DMS153 treated with DMSO at 0.1 percent for 48 hours (cell line): ENCODE data around the gene LAMTOR2.
"Not testable (repeated sequence)": the region's sequence is repeated elsewhere in the genome, so short reads cannot be mapped to it uniquely, and the experiment has no call there.

Source experiments
- DNase-seq: peaks from one replicate; lab custom pipeline; 2025; ENCODE audit not compliant: unreplicated experiment; lab: John Stamatoyannopoulos, UW

Gene LAMTOR2

DNA sequence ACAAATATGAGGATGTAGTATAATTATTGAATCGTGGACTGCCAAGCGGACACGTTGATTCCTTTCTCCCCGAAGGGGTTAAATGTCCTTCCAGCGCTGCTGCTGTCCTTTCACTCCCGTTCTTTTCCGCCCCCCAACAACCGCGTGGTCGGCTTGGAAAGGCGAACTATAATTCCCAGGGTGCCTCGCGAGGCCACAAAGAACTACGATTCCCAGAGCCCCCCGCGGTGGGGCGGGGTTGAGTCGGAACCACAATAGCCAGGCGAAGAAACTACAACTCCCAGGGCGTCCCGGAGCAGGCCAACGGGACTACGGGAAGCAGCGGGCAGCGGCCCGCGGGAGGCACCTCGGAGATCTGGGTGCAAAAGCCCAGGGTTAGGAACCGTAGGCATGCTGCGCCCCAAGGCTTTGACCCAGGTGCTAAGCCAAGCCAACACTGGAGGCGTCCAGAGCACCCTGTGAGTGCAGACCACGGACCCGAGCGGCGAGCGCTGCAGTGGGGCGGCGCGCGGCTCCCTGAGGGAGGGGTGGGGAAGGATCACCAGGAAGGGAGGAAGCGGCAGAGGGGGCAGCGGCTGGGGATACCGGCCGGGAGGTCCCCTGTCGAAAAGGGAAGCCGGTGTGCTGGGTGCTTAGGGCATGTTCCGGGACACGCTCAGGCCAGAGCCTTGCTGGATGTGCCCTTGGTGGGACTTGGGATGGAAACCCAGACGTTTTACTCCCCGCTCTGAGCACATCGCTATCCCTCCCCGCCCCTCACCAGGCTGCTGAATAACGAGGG lies at the start of gene LAMTOR2:
Gene LAMTOR2 (plus strand): TSS at position 283 of the 781 bp plus-strand sequence. CDS start 108 bp downstream, at position 391.
- peak; percentile 99 for DNase-seq

DNA sequence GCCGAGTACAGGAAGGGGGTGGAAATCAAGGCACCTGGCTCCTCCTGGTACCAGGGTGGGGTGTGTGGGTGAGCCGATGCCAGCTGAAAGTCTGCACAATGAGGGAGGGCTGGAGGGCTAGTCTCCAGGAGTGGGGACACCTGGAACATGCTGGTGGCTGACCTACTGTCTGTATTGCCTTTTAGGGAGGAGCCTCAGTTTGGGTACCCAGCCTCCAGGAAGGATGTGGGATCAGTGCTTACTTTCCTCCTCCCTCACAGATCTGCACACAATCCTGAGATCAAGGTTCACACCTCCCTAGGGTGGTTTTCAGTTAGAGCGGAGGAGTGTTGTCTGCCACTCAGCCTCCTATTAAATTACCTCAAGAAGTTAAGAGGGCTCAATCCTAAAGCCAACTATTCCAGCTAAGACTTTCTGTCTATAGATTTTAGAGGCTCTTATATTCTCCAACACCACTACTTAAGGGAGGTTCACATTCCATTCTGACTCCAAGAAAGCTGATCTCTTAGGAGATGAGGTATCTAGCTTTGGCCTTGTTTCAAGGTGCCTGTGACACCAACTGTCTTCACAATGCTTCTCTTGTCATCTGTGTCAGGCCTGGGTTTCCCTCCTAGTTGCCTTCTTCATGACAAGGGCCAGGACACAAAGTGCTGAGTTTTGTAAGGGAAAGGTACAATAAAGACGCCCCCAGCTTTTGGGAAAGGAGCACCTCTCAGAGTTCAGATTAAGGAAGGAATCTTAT lies 49.6 kb upstream of the LAMTOR2 start:
- no peak for DNase-seq

DNA sequence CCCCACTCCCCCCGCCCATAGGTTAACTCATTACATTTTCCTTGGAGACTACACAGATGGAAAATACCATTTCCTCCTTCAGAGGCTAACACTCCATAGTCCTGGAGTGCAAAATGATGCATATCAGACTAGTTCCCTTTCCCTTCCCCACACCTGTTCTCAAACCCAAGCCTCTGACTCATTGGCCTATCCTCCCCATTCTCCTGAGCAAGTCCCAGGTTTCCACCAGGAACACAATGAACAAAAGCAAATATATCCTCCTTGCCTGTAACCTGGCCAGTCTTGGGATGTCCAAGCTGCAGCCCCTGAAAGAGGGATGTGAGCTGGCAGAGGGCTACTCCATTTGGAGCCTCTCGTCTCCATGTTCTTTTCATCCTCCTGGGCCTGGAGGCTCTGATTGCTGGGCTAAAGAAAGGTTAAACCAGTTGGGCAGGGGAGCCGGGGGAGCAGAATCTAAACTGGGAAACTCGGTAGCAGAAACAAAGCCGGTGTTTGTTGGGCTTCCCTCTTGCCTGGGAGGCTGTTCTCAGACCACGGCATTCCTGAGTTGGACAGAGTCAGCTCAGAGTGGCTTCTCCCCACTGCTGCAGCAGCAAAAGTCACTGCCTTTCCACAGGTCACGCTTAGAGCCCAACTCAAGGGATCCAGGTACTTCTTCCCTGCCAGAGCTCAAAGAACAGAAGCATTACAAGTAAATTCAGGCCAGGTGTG lies 47.8 kb upstream of the LAMTOR2 start:
- no peak for DNase-seq

DNA sequence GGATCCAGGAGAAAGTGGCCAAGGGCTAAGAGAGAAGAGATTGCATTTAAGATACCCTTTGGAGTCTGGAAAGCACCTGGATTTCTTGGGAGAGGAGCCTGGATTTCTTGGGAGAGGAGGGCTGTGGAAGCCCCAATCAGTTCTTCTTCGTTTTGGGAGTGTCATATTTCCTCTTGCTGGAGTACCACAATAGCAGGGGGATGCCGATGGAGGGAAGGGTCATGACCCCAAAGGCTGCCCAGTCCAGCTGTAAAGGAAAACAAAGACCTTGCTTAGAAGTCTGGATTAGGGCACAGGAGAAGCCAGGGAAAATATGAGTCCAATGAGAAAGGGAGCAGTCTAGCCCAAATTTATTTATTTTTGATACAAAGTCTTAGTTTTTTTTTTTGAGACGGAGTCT lies 45.2 kb upstream of the LAMTOR2 start:
- no peak for DNase-seq

DNA sequence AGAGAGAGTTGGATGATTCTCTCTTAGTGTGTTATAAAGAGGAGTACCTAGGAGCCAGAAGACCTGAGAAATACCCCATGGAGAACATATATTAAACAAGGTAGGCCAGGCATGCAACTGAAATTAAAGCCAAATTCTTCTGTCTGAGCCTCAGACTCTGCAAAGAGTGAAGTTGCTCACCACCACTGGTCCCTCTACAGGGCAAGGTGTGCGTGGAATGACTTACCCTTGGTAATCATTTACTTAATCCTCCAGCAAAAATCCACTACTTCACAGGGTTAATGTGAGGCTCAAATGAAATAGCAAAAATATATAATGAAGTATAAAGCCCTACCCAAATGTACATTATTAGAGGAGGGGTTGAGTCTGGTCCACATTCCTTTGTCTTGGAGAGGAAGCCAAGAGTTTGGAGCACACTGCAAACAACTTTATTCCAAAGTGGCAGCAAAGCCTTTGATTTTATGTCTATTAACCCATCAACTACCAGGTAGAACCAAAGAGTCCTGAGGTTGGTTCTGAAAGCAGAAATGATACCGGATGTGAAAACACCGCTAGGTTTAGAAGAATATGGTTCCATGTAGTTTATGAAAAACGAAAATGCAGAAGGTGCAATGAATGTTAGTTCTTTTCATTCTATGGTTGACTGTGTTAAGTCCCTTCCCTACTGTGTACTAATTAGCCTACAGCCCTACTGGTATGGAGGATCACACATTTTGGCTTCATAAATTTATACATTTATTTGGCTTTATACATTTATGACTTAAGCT lies 42.3 kb upstream of the LAMTOR2 start:
- DNase-seq: no peak

DNA sequence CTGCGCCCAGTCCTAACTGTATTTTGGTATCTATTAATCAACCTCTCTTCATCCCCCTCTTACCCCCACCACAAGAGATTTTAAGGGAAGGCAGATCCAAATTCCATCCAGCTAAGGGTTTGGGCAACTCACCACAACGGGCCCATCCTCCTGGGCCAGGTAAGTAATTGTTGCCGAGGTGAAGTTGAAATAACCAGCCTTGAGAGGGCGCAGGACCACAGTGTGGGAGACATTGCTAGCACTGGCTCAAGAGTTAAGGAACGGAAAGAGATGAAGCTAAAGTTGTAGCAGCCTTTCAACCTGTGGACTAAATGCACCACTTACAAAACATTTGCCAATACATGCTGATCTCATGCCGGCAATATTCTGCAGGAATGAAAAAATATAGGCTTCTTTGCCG lies 39.8 kb upstream of the LAMTOR2 start:
- DNase-seq: no peak

DNA sequence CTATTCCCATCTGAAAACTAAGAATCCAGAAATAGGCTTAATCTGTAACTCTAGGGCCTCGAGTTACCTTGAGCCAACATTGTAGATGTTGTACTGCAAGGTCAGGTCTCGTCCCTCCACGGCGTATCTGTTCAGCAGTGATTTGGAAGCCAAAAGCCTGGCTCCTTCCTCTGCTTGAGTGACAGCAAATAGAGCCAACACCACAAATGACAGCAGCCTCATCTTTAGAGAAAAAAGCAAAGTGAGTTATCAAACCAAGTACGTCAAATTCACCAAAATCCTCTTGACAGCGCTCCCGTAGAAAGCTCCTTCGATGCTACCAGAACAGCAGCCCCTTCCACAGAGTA lies 34.7 kb upstream of the LAMTOR2 start:
- no peak for DNase-seq

DNA sequence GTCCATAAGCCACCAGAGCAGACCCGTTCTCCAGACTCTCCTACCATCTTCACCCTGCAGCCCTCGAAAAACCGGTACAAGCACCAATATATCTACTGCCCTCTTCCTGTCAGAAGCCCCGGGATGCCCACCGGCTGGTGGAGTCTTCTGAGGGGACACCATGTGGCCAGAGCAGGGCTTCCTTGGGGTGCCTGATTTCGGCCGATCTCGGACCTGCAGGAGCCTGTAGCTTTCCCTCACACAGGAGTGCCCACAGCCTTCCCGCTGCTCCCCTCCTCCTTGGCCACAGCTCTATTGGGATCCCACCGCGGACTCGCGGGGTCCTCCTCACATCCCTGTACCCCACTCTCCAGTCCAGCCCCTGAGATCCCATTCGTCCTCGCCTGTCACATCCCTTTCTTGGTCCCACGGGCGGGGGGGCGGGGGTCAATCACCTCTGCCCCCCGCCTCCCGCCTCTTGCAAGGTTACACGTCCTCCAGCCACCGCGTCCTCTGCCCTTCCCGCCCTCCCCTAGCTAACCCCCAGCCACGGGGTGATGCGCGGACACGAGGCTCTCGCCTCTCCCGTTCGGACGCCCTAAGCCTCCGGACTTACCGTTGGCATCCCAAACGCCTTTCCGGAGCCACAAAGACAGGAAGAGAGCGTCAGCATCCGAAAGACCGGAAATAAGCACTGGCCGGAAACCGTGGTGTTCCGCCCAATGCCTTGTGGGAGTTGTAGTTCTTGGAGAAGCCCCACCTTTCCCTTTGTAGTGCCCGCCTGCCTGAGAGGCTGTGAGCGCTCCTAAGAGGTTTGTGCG lies 34.1 kb upstream of the LAMTOR2 start, which contains the start of gene SSR2:
Gene SSR2 (minus strand): TSS at position 659 of the 800 bp plus-strand sequence. CDS start 784 bp downstream, outside the sequence.
- DNase-seq: peak; percentile 96

DNA sequence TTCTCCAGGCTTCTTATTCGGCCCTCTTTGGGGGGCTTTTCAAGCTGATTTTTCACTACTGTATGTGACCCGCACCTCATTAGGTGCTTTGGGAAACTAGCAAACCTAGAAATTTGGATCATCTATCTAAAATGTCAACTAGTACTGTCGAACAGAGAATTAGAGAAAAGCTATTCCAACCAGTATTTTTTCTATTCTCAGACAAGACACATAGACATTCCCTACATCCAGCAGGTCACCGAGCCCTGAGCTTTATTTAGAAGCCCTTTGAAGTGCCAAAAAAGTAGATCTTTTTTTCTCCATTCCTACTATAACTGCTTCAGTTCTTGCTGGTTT lies 33.5 kb upstream of the LAMTOR2 start:
- DNase-seq: no peak

DNA sequence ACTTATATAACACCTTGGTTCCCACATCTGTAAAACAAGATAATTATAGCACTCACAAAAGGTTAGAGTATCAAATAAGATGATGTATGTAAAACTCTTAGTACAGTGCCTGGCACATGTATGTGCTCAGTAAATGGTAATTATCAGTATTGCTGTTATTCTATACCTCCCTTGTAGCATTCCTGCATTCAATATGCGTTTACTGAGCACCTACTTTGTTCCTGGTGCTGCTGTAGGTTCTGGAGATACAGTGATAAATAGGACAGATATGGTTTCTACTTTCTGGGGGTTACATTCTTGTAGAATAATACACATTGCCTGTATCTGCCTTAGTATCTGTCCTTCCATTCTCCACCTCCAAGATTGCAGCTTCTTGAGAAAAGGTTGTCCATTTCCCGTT lies 32.6 kb upstream of the LAMTOR2 start:
- no peak for DNase-seq

DNA sequence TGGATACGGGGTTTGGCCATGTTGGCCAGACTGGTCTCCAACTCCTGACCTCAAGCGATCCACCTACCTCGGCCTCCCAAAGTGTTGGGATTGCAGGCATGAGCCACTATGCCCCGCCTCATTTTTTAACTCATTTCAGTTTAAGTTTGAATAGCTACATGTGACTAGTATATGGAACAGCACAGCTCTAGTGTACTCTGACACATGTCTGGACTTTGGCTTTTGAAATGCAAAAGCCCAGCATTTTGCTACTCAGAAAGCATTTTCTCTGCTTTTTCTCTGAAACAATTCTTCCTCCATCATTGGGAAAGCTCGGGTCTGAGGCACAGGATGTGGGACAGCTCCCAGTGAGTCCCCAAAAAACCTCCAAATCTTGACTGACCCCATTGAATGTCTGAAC lies 29.8 kb upstream of the LAMTOR2 start:
- DNase-seq: no peak

DNA sequence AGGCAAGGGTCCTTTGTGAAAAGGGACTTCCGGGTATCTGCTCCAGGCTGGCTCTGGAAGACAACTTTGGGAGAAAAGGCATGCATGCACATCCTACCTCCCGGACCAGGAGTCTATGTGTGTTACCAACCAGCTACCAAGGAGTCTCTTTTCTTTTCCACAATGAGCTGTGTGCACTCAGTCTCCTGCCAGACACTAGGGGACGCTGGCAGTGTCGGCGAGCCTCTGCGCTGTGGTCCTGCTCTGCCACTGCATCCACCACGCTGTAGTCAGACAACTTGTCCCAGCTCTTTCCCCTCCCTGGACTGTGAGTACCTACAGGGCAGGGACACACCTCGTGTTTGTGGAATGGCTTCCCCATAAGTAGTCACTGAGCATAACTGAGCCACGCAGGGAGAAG lies 28.7 kb upstream of the LAMTOR2 start:
- DNase-seq: no peak

DNA sequence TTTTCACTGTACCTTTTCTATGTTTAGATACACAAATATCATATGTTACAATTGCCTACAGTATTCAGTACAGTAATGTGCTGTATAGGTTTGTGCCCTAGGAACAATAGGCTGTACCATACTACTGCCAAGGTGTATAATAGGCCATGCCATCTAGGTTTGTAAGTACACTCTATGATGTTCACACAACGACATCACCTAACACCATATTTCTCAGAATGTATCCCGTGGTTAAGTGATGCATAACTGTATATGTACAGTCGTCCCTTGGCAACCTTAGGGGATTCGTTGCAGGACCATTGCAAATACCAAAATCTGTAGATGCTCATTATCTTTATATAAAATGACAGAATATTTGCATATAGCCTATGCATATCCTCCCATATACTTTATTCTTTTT lies 28.0 kb upstream of the LAMTOR2 start:
- no peak for DNase-seq

DNA sequence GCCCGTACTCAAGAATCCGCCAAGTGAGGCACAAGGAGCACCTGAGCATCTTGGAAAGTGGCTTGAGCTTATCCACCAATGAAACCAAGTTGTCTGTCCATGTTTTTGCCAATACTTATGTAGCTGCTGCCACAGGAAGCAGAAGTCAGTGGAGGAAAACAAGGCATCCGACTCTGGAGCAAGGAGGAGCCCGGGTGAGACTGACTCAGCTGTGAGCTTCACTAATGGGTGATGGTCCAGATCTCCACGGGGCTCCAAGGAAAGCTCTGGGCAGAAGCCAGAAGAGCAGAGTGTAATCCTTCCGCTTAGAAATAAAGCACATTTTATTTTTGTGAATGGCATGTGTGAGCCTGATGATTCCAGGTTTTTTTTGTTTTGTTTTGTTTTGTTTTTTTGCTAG lies 21.6 kb upstream of the LAMTOR2 start:
- DNase-seq: no peak

DNA sequence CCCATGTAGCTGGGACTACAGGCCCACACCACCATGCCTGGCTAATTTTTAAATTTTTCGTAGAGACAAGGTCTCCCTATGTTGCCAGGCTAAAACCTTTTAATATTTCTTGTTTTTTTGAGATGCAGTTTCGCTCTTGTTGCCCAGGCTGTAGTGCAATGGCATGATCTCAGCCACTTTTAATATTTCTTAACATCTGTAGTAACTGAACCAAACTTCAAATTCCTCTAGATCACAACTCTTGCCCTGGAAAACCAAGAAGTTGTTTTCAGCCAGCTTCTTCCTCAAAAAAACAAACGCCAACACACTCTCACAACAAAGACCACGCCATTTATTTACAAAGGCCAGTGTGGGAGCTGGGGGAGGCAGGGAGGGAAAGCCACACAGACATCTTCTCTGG lies 19.6 kb upstream of the LAMTOR2 start:
- not testable (repeated sequence) for DNase-seq

DNA sequence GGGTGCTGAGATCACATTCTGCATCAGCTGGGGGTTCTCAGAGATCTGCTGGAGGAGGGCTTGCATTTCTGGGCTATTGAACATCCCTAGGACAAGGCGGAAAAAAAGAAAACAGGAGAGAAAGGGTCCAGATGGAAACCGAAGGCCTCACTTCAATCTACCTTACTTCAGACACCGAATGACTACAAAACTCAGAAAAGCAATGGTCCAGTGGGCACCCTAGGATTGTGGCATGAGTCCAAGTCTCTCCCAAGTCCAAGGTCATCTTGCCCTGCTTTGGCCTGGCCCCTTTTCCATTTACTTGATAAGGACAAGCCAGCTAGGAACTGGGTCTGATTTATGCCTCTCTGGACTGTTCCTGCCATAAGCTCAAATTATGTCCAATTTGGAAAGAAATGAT lies 11.8 kb upstream of the LAMTOR2 start:
- DNase-seq: no peak

DNA sequence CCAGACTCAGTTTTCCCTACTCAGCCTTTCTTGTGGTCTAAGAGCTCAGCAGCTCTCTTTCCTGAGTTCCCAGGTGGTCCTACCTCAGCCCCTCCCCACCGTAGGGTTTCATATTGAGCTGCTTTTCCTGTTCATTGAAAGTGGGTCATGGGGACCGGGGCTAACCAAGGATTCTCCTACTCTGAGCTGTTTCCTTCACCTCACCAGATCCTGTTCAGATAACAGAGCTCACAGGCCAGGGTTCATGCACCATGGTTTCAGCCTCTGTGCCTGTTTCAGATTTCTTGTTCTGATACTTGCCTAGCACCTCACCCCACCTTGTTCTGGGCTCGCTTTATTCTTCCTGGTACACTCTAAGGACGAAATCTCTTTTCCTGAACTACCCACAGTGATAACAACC lies 9.5 kb upstream of the LAMTOR2 start:
- DNase-seq: no peak

DNA sequence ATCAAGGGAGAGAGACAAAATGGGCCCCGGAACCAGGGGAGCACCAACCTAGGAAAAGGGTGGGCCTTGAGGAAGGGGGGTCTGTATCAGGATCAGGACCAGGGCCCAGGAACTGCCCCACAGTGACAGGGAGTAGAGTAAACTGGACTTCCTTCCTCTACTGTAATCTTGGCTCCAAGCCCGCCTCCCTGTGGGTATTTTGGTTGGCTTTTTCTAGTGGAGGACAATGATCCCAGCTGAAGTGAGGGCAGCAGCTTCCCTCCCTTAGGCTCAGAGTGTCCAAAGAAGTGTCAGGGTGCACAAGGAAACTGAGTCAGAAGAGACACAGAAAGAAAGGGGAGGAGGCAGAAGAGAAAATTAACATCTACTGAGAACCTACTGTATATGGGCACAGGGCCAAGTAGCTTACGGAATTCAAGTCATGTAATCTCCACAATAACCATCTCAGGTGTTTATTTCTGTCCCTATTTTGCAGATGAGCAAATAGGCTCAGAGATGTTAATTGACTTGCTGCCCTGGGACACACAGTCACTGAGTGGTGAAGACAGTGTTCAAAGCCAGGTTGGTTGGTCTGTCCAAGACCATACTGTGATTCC lies 5.8 kb upstream of the LAMTOR2 start:
- DNase-seq: no peak

DNA sequence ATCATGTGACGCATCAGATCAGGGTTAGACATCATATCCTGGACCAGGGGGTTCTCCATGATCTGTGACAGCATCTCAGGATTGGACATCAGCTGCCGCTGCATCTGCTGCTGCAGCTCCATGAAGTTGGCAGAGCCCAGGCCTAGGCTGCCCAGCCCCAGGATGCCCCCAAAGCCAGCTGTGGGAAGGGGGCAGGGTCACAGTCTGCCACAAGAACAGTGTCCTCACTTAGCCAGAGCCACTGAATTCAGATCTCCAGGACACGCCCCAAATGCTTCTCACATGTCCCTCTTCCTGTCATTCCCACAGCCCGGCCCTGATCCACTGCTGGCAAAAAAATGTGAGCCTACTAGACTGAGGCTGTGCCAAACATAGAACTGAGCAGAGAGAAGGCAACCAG lies 4.2 kb upstream of the LAMTOR2 start:
- no peak for DNase-seq
